GM19240 (cell line): ENCODE results near the gene BMP2.

Experiments used
- DNase-seq: peaks from one replicate; pipeline ENCODE4 v3.0.0; 2011; ENCODE audit warnings: low spot score; ENCODE audit not compliant: insufficient read length

Gene BMP2

DNA sequence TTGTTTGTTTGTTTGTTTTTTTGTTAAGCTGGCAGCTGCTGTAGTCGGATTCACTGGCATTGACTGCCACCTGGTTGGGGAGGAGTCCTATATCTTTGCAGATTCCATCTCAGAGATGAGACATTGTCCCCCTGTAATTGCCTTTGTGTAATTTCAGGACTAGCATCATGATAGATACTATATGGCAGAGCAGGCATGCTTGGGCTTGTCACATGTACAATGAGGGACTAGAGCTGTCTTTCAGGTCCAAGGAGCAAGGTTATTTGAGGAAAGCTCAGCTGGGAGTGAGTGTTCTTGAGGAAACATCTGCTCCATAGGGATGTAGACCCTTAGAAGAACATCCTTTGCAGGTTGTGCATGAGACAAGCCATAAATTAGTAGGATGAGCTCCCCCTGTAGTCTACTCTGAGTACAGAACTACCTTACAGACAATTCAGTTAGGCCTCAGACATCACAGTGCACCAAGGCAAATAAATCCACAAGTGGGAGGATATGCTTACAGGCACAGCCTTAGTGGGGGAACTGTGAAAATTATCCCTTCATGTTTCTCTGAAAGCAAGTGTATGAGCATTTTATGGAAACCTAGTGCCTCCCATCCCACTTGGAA is 62.1 kb downstream of the BMP2 start:
- no peak for DNase-seq
